Measurements from ENCODE around the gene PCDHGA1. TPM values are rescaled to one million over a fixed set of nuclear protein-coding genes. Genes with fewer than 3 reads are reported as not detected.

PCDHGA1 gene
- total RNA-seq, 1 experiment from 2014 or later = 0.35 TPM

- Mint-ChIP-seq H3K27ac (ENCODE audit: low read depth, unreplicated experiment) (no peak overlapping the region), H3K9me3 (ENCODE audit: unreplicated experiment) (no peaks in the 10 kb centered on the region), H3K4me3 (ENCODE audit: unreplicated experiment) (no peak overlapping the region), H3K36me3 (ENCODE audit: insufficient read depth, unreplicated experiment) (peaks cover 48% of the 10 kb centered on the region), H3K27me3 (ENCODE audit: insufficient read depth, unreplicated experiment) (no peaks in the 10 kb centered on the region), H3K4me1 (ENCODE audit: insufficient read depth, unreplicated experiment) (peaks cover 58% of the 10 kb centered on the region)
- BruUV-seq (replicated peaks) = TSS peak; percentile 30
- TF ChIP-seq, protein P1, sequence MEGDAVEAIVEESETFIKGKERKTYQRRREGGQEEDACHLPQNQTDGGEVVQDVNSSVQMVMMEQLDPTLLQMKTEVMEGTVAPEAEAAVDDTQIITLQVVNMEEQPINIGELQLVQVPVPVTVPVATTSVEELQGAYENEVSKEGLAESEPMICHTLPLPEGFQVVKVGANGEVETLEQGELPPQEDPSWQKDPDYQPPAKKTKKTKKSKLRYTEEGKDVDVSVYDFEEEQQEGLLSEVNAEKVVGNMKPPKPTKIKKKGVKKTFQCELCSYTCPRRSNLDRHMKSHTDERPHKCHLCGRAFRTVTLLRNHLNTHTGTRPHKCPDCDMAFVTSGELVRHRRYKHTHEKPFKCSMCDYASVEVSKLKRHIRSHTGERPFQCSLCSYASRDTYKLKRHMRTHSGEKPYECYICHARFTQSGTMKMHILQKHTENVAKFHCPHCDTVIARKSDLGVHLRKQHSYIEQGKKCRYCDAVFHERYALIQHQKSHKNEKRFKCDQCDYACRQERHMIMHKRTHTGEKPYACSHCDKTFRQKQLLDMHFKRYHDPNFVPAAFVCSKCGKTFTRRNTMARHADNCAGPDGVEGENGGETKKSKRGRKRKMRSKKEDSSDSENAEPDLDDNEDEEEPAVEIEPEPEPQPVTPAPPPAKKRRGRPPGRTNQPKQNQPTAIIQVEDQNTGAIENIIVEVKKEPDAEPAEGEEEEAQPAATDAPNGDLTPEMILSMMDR (IDR thresholded peaks at IDR 0.05; ENCODE audit: unreplicated experiment) = no peak
- DNase-seq (ENCODE audit: unreplicated experiment) = no peak
- ChIA-PET CTCF (interaction anchor here (0.6 to 11.5 kb wide), 25 partner anchors 8 to 786 kb away, joined by 3 to 191 read pairs (median 4); partner anchors contain the start of genes PCDHB14, PCDHGA10, PCDHGB7 and PCDHGC3), POLR2A (interaction anchor here (0.8 to 2.7 kb wide), 4 partner anchors 9 to 427 kb away, joined by 3 to 10 read pairs (median 6); partner anchors contain the start of gene PCDHB14)
- intact Hi-C loops (cut with micrococcal nuclease) = no loop called here
Measured at GRCh38 chr5:141511771-141512325, 181.5 kb downstream of the PCDHGA1 start.

DNA sequence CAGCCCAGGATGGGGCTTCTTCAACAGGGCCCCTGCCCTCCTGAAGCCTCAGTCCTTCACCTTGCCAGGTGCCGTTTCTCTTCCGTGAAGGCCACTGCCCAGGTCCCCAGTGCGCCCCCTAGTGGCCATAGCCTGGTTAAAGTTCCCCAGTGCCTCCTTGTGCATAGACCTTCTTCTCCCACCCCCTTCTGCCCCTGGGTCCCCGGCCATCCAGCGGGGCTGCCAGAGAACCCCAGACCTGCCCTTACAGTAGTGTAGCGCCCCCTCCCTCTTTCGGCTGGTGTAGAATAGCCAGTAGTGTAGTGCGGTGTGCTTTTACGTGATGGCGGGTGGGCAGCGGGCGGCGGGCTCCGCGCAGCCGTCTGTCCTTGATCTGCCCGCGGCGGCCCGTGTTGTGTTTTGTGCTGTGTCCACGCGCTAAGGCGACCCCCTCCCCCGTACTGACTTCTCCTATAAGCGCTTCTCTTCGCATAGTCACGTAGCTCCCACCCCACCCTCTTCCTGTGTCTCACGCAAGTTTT, 182.1 kb downstream of the PCDHGA1 start:
- Mint-ChIP-seq H3K4me1 (ENCODE audit: insufficient read depth, unreplicated experiment) (peaks cover 58% of the 10 kb centered on the region), H3K4me3 (ENCODE audit: unreplicated experiment) (no peak overlapping the region), H3K9me3 (ENCODE audit: unreplicated experiment) (no peaks in the 10 kb centered on the region), H3K27ac (ENCODE audit: low read depth, unreplicated experiment) (peak overlapping the region; percentile 81), H3K27me3 (ENCODE audit: insufficient read depth, unreplicated experiment) (no peaks in the 10 kb centered on the region), H3K36me3 (ENCODE audit: insufficient read depth, unreplicated experiment) (peaks cover 53% of the 10 kb centered on the region)
- TF ChIP-seq, protein P1 (IDR thresholded peaks at IDR 0.05; ENCODE audit: unreplicated experiment) = peak; percentile 98
- intact Hi-C loops (cut with micrococcal nuclease) = no loop called here
- ChIA-PET POLR2A (interaction anchor here (0.6 to 3.5 kb wide), 7 partner anchors 9 to 500 kb away, joined by 3 to 27 read pairs (median 4); partner anchors contain the start of genes PCDHB14, PCDHGA10 and PCDHGC3), CTCF (interaction anchor here (0.6 to 11.5 kb wide), 30 partner anchors 9 to 320 kb away, joined by 3 to 191 read pairs (median 4); partner anchors contain the start of genes PCDHB10, PCDHB14, PCDHGA10 and PCDHGB7)
- peak; percentile 81 for DNase-seq (ENCODE audit: unreplicated experiment)
- BruUV-seq (replicated peaks) = no TSS peak

- H3K36me3 Mint-ChIP-seq (ENCODE audit: insufficient read depth, unreplicated experiment) = peaks cover 59% of the 10 kb centered on the region
- H3K9me3 Mint-ChIP-seq (ENCODE audit: unreplicated experiment) = no peaks in the 10 kb centered on the region
- peak overlapping the region; percentile 17 for H3K4me3 Mint-ChIP-seq (ENCODE audit: unreplicated experiment)
- no TSS peak for BruUV-seq (replicated peaks)
- H3K4me1 Mint-ChIP-seq (ENCODE audit: insufficient read depth, unreplicated experiment) = peaks cover 59% of the 10 kb centered on the region
- ChIA-PET POLR2A (interaction anchor here (0.5 to 3.5 kb wide), 12 partner anchors 8 to 499 kb away, joined by 3 to 27 read pairs (median 4); partner anchors contain the start of genes PCDHGA10, PCDHGC3 and TAF7), CTCF (interaction anchor here (0.6 to 11.5 kb wide), 26 partner anchors 9 to 321 kb away, joined by 3 to 191 read pairs (median 4); partner anchors contain the start of genes PCDHB10, PCDHB13, PCDHB14 and PCDHGA10)
- intact Hi-C loops (cut with micrococcal nuclease) = no loop called here
- H3K27ac Mint-ChIP-seq (ENCODE audit: low read depth, unreplicated experiment) = peak overlapping the region; percentile 81
- TF ChIP-seq, protein P1 (IDR thresholded peaks at IDR 0.05; ENCODE audit: unreplicated experiment) = no peak
- DNase-seq (ENCODE audit: unreplicated experiment) = no peak
- no peaks in the 10 kb centered on the region for H3K27me3 Mint-ChIP-seq (ENCODE audit: insufficient read depth, unreplicated experiment)
Measured at GRCh38 chr5:141512911-141513626, 182.8 kb downstream of the PCDHGA1 start.

Measured in MCF 10A (cell line).